CD14-positive monocyte (primary cell): Measurements from ENCODE around the gene SLC25A36. TPM values are rescaled to one million over a fixed set of nuclear protein-coding genes. Genes with fewer than 3 reads are reported as not detected.
A peak's percentile ranks its signal among the peaks of the same experiment; 100 is the strongest.

ENCODE experiments used
- DNase-seq, 3 donors: peaks; one replicate each; pipeline ENCODE4 v3.0.0-alpha.2; 2011 to 2022
- H2AFZ ChIP-seq: 2 replicates; pipeline ENCODE4 v1.6.0; 2012; ENCODE audit warnings: mild to moderate bottlenecking, low read depth, low read length, inconsistent platforms; ENCODE audit not compliant: insufficient read depth, poor library complexity, severe bottlenecking
- H3K27ac ChIP-seq, 2 donors: 1 replicate in 1 of 2; 2 replicates in 1 of 2; pipeline ENCODE4 v1.5.1; 2012 to 2013; ENCODE audit warnings: low read length in 2 of 2, control low read depth in 1 of 2, inconsistent platforms in 1 of 2, low read depth in 1 of 2, mild to moderate bottlenecking in 1 of 2
- H3K27me3 ChIP-seq, 2 donors: one replicate each; pipeline versions ENCODE4 v1.6.0 to v1.6.1; 2011 to 2013; ENCODE audit warnings: low read length in 2 of 2; ENCODE audit not compliant: control insufficient read depth in 2 of 2, insufficient read depth in 2 of 2
- H3K36me3 ChIP-seq, 2 donors: replicated peaks in 1 of 2; 1 replicate in 1 of 2; 2 replicates in 1 of 2; pipeline versions ENCODE4 v1.5.1 to v1.6.1; 2012 to 2013; ENCODE audit warnings: low read length in 2 of 2, control low read depth in 1 of 2, inconsistent platforms in 1 of 2, mild to moderate bottlenecking in 1 of 2; ENCODE audit not compliant: insufficient read depth in 2 of 2, control insufficient read depth in 1 of 2
- H3K4me1 ChIP-seq, 2 donors: 1 replicate in 1 of 2; 2 replicates in 1 of 2; pipeline versions ENCODE4 v1.5.1 to v1.6.1; 2012 to 2013; ENCODE audit warnings: low read length in 2 of 2, control low read depth in 1 of 2, inconsistent platforms in 1 of 2, mild to moderate bottlenecking in 1 of 2, moderate library complexity in 1 of 2; ENCODE audit not compliant: insufficient read depth in 2 of 2, control insufficient read depth in 1 of 2
- H3K4me2 ChIP-seq: replicated peaks from 2 replicates; pipeline ENCODE3; 2012; ENCODE audit warnings: low read length, moderate library complexity, mild to moderate bottlenecking; ENCODE audit not compliant: poor library complexity, severe bottlenecking; ENCODE audit errors: extremely low read depth
- H3K4me3 ChIP-seq, 3 experiments: fragments of 200-600 bp in 1 of 3; sonication (generic) in 1 of 3; replicated peaks in 1 of 3; 1 replicate in 2 of 3; 2 replicates in 1 of 3; pipeline ENCODE4 v1.5.1; 2011 to 2013; ENCODE audit warnings: low read length in 3 of 3, mild to moderate bottlenecking in 3 of 3, control low read depth in 2 of 3, low read depth in 2 of 3, inconsistent platforms in 1 of 3, moderate library complexity in 1 of 3
- H3K79me2 ChIP-seq: 2 replicates; pipeline ENCODE4 v1.6.0; 2012; ENCODE audit warnings: mild to moderate bottlenecking, control low read depth, inconsistent platforms, low read length, moderate library complexity; ENCODE audit not compliant: insufficient read depth
- H3K9ac ChIP-seq: 2 replicates; pipeline ENCODE4 v1.6.0; 2017; ENCODE audit warnings: low read length, mild to moderate bottlenecking; ENCODE audit not compliant: insufficient read depth, poor library complexity, severe bottlenecking
- H3K9me3 ChIP-seq, 2 donors: replicated peaks in 1 of 2; 1 replicate in 1 of 2; 2 replicates in 1 of 2; pipeline versions ENCODE4 v1.5.1 to v1.6.1; 2012 to 2013; ENCODE audit warnings: low read length in 2 of 2, control low read depth in 1 of 2; ENCODE audit not compliant: control insufficient read depth in 1 of 2, insufficient read depth in 1 of 2
- H4K20me1 ChIP-seq: 2 replicates; pipeline ENCODE4 v1.6.0; 2012; ENCODE audit warnings: mild to moderate bottlenecking, low read length, control low read depth, moderate library complexity; ENCODE audit not compliant: insufficient read depth
- H3K27ac Mint-ChIP-seq, 7 donors: one replicate each; pipeline ENCODE4 v1.8.0; 2020; ENCODE audit warnings: mild to moderate bottlenecking in 7 of 7, mixed read lengths in 7 of 7, moderate library complexity in 6 of 7, inconsistent platforms in 2 of 7
- H3K27me3 Mint-ChIP-seq, 3 donors: one replicate each; pipeline ENCODE4 v1.8.0; 2021 to 2022; ENCODE audit warnings: low read depth in 3 of 3, mild to moderate bottlenecking in 3 of 3, mixed read lengths in 3 of 3, moderate library complexity in 3 of 3, inconsistent platforms in 1 of 3
- H3K36me3 Mint-ChIP-seq, 2 donors: one replicate each; pipeline ENCODE4 v1.8.0; 2020; ENCODE audit warnings: mixed read lengths in 2 of 2, inconsistent platforms in 1 of 2, mild to moderate bottlenecking in 1 of 2
- H3K4me1 Mint-ChIP-seq: one replicate; pipeline ENCODE4 v1.8.0; 2020; ENCODE audit warnings: mild to moderate bottlenecking, mixed read lengths
- H3K4me3 Mint-ChIP-seq, 2 donors: one replicate each; pipeline ENCODE4 v1.8.0; 2020; ENCODE audit warnings: mild to moderate bottlenecking in 2 of 2, mixed read lengths in 2 of 2, moderate library complexity in 1 of 2
- H3K9me3 Mint-ChIP-seq, 7 donors: one replicate each; pipeline ENCODE4 v1.8.0; 2020 to 2022; ENCODE audit warnings: mixed read lengths in 7 of 7, mild to moderate bottlenecking in 6 of 7, moderate library complexity in 6 of 7, inconsistent platforms in 2 of 7
- CTCF ChIP-seq: fragments of 200-600 bp; IDR thresholded peaks from one replicate; pipeline ENCODE4 v1.8.0; 2022; ENCODE audit warnings: antibody characterized with exemption, mild to moderate bottlenecking
- WGBS: methylation state at CpG from one replicate; pipeline ENCODE4 v1.1.5; 2013; ENCODE audit warnings: missing lambda C conversion rate; ENCODE audit not compliant: insufficient coverage; 5-methylcytosine and 5-hydroxymethylcytosine counted together
- intact Hi-C, 2 donors: fragments of 100-400 bp; cut with micrococcal nuclease; formaldehyde crosslinking; loops; one replicate each; pipeline versions ENCODE4 v1.15.0 to v1.15.1; 2023
- polyA plus RNA-seq, 3 donors: library from polyadenylated mRNA; depleted of rRNA in 1 of 3; unstranded in 2 of 3; stranded (reverse) in 1 of 3; fragments of 300-500 nt in 2 of 3; fragments of >200 nt in 1 of 3; fragmentation: Illumina TruSeq in 2 of 3; gene quantifications; 1 replicate in 2 of 3; 2 replicates in 1 of 3; pipeline ENCODE4 v1.2.3, GENCODE V29; 2012 to 2021

Gene SLC25A36
- polyA plus RNA-seq, 3 donors: 20.4 to 30.3 (median 20.6) TPM

DNA sequence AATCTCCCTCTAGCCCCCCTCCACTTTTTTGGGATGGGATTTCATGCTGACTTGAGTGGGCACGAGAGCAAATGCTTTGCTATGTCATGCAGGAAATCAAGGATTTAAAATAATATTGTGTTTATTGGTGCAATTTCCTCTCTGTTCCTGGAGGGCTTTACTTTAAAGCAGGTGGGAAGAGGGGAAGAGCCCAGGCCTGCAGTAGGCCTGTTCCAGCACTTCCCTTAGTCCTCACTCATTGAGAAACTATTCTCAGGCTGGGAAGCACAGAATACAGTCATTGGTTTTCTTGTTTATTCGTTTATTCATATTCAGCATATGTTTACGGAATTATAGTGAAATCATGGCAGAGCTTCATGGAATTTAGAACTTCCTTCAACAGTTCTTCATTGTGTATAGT is 67.9 kb downstream of the SLC25A36 start:
- Histone ChIP-seq H3K4me1 (peaks cover 5 to 6% of the 10 kb centered on the region in 2 donors), H3K9me3 (no peaks in the 10 kb centered on the region), H3K9ac (no peak overlapping the region), H3K4me2 (no peak overlapping the region), H2AFZ (no peak overlapping the region), H3K27me3 (no peaks in the 10 kb centered on the region), H3K4me3 (no peak overlapping the region), H4K20me1 (no peaks in the 10 kb centered on the region), H3K36me3 (no peaks in the 10 kb centered on the region), H3K79me2 (no peaks in the 10 kb centered on the region), H3K27ac (no peak overlapping the region)
- Mint-ChIP-seq H3K27ac (no peak overlapping the region), H3K4me1 (peaks cover 10% of the 10 kb centered on the region), H3K27me3 (peaks cover 0 to 3% (median 3%) of the 10 kb centered on the region in 3 donors), H3K9me3 (peaks cover 0 to 8% (median 0%) of the 10 kb centered on the region in 7 donors), H3K4me3 (no peak overlapping the region), H3K36me3 (no peaks in the 10 kb centered on the region)
- no CpG with 5 or more reads among the region's 3 CpGs for WGBS
- DNase-seq: no peak
- no peak for TF ChIP-seq CTCF
- intact Hi-C loops: loop anchor here in 1 of 2 donors (10.0 kb wide), 1 partner anchor 95 kb away; no protein-coding TSS in a partner anchor

GRCh38 chr3:141011232-141011996 is 69.8 kb downstream of the SLC25A36 start:
- Histone ChIP-seq H3K9ac (no peak overlapping the region), H3K27ac (no peak overlapping the region), H3K4me1 (peaks cover 5 to 6% of the 10 kb centered on the region in 2 donors), H2AFZ (peak overlapping the region; percentile 14), H3K27me3 (no peaks in the 10 kb centered on the region), H3K79me2 (no peaks in the 10 kb centered on the region), H3K4me3 (no peak overlapping the region), H3K36me3 (no peaks in the 10 kb centered on the region), H3K4me2 (no peak overlapping the region), H3K9me3 (no peaks in the 10 kb centered on the region), H4K20me1 (no peaks in the 10 kb centered on the region)
- DNase-seq: peak; percentile 16 to 46 (median 42)
- H3K4me3 Mint-ChIP-seq: no peak overlapping the region
- H3K4me1 Mint-ChIP-seq: peaks cover 10% of the 10 kb centered on the region
- peak; percentile 80 for TF ChIP-seq CTCF
- peaks cover 2 to 6% (median 3%) of the 10 kb centered on the region in 3 donors for H3K27me3 Mint-ChIP-seq
- no peaks in the 10 kb centered on the region for H3K36me3 Mint-ChIP-seq
- 0% methylated on average over 7 of the region's 13 CpGs for WGBS
- intact Hi-C loops: loop anchor here in 1 of 2 donors (5.0 kb wide), 1 partner anchor 181 kb away; no protein-coding TSS in a partner anchor
- H3K9me3 Mint-ChIP-seq: peaks cover 0 to 8% (median 0%) of the 10 kb centered on the region in 7 donors
- H3K27ac Mint-ChIP-seq: peak overlapping the region in 1 of 7 donors; percentile 41
